ENCODE data around the gene NOS3.

NOS3 gene

GRCh38 chr7:150990416-150991186 is at the start of gene NOS3:
Gene NOS3 (plus strand): TSS chr7:150991017. CDS start chr7:150993804, 2,787 bp downstream.
- DNase-seq (ENCODE audit: low spot score): no peak

GRCh38 chr7:150941351-150942000 is 49.3 kb upstream of the NOS3 start:
- peak; percentile 35 for DNase-seq (ENCODE audit: low spot score)

- DNase-seq (ENCODE audit: low spot score): no peak
Observed at GRCh38 chr7:150942001-150942590, 48.7 kb upstream of the NOS3 start.

DNA sequence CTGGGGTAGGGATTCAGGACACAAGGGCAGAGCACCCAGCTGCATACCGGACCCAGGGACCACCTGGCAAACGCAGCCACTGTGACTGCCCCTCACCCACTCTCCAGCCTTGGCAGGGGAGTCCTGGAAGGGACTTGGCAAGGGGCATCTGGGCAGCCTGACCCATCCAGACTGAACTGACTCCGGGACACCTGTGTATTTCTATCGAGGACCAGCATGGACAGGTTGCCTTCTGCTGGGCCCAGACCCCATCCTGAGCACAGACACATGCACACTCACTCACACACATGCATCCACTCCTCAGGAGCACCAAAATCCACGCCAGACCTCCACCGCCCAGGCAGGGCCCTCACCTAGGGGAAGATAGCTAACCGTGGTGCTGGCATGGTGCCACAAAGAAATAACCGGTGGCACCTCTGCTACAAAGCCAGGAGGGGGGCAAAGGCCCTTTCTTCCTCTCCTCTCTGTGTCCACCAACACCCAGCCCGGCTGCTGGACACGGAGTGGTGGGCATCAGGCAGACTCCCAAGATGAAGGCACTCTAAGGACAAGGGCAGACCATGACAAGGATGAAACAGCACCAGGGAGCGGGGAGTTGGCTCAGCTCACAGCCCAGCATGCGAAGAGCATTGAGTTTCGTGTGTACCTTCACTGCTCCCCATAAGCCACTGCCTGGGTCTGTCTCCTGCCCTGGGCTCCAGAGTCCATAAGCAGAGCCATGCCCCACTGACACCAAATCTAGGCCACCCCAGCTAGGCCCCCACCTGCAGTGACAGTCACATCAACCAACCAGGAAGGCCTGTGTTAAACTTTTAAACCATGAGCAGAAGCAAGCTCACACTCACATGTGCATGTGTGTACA is 48.0 kb upstream of the NOS3 start:
- no peak for DNase-seq (ENCODE audit: low spot score)

GRCh38 chr7:150943453-150943814 is 47.4 kb upstream of the NOS3 start:
- no peak for DNase-seq (ENCODE audit: low spot score)

DNA sequence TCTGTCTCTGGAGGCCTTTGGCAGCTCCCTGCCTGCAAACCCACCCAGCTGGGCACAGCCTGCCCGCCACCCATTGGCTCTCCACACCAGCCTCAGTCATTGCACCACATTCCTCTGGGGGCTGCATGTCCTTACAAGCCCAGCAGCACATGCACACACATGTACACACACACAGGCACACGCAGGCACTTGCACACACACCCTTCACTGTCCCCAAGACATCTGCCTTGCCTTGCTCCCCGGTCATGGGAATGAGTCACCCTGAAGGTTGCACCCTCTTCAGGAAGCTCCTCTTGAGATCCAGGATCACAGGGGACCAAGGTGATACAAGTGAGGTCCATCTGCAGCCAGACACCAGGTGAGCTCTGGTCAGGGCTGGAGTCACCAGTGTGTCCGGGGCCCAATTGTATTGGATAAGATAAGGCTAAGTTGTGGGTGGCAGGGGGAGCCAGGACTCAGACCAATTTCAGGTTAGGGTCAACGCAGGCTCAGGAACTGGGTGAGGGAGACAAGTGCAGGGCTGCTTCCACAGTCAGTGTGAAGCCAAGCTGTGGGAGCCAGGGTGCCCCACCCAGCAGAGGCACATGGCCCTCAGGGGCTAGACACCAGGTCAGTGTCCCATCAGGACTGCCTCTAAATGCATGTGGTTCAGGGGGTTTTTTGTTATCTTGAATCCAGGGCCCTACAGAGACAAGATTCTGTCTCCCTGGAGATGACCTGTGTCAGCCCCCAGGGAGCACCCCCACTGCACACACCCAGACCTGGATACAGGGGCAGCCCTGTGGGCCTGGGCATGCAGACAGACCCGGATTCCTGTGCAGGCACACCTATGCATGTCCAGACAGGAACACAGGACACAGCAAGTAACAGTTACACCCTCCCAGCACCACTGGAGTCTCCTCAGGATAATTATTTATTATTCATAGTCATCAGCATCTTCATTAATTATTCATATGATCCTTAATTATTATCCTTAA is 46.5 kb upstream of the NOS3 start:
- DNase-seq (ENCODE audit: low spot score): no peak

GRCh38 chr7:150945171-150945852 is 45.5 kb upstream of the NOS3 start:
- peak; percentile 42 for DNase-seq (ENCODE audit: low spot score)

- DNase-seq (ENCODE audit: low spot score): no peak
Observed at GRCh38 chr7:150945853-150946420, 44.9 kb upstream of the NOS3 start.

GRCh38 chr7:150946421-150947240 is 44.2 kb upstream of the NOS3 start:
- DNase-seq (ENCODE audit: low spot score): no peak

DNA sequence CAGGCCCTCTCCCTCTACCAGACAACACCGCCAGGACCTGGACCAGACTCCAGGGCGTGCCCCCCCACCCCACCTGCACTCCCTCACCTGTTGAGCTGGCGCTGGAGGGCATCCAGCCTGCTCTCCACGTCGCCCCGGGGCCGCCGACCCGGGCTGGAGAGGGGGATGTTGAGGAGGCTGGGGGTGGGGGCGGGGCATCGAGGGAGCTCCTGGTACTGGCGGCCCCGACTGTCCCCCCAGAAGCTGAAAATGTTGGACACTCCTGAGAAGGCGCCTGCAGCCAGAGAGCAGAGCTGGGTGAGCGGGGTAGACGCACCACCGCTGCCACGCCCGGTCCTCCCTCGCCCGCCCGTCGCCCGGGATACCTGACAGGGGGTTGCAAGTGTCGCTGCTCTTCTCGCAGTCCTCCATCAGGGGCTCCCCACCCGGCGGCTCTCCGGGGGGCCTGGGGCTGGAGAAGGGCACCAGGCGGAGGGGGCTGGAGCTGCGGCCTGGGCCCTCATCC is 43.5 kb upstream of the NOS3 start:
- peak; percentile 44 for DNase-seq (ENCODE audit: low spot score)

DNA sequence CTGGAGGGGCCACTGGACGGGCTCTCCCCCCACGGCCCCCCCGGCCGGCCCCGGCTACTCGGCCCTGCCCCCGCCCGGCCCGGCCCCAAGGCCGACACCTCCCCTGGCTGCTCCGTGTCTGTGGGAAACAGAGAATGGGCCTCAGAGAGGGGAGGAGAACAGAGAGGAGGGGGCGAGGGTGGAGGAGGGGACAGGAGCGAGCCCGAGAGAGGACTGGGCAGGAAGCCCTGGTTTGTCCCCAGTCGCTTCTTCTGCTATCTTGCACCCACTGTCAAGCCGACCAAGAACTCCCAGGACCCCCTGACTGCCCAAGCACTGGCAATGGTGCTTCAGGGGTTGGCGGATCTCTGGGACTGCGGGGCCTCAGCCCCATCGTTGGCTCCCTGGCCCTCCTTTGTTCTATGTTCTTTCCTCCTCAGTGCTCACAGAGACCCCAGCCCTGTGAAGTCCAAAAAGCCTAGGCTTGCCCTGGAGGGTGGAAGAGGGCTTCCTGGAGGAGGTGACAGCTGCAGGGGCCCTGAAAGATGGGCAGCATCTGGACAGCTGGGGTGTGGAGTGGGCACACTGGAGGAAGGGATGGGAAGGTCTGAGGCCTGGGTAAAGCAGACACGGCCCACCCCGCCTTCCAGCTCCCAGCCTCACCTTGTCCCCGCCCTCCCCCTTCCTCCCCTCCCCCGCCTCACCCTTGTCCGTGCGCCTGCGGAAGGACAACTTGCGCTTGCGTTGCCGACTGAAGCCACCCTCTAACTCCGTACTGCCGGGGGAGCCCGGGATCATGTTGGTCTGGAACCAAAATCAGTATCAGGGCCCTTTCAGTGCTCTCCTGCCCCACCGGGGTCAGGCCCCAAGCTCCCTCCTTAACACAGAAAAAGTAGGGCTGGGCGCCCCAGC is 42.8 kb upstream of the NOS3 start:
- DNase-seq (ENCODE audit: low spot score): peak; percentile 49

- DNase-seq (ENCODE audit: low spot score): peak; percentile 39
Observed at GRCh38 chr7:150948791-150949251, 42.0 kb upstream of the NOS3 start.

- peak; percentile 50 for DNase-seq (ENCODE audit: low spot score)
Observed at GRCh38 chr7:150949564-150949963, 41.3 kb upstream of the NOS3 start.

DNA sequence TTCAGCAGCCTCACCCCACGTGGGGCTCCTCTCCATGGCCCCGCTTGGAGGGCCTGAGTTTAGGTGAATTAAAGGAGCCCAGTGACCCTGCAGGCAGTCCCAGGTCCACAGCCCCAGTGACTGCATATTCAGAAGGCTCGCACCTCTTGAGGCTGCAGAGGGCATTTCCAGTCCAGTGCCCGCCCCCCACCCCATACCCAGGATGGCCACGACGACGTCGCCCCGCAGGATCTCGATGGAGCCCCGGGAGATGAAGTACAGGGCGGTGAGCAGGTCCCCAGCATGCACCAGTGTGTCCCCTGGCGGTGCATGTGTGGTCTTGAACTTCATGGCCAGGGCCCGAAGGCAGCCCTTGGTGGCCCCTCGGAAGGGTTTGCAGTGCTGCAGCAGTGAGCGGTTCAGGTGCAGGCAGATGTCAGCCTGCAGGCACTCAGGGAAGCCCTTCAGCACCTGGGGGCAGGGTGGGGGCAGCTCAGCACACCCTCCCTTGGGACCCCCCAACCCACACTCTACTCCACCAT is 40.8 kb upstream of the NOS3 start:
- peak; percentile 46 for DNase-seq (ENCODE audit: low spot score)

DNA sequence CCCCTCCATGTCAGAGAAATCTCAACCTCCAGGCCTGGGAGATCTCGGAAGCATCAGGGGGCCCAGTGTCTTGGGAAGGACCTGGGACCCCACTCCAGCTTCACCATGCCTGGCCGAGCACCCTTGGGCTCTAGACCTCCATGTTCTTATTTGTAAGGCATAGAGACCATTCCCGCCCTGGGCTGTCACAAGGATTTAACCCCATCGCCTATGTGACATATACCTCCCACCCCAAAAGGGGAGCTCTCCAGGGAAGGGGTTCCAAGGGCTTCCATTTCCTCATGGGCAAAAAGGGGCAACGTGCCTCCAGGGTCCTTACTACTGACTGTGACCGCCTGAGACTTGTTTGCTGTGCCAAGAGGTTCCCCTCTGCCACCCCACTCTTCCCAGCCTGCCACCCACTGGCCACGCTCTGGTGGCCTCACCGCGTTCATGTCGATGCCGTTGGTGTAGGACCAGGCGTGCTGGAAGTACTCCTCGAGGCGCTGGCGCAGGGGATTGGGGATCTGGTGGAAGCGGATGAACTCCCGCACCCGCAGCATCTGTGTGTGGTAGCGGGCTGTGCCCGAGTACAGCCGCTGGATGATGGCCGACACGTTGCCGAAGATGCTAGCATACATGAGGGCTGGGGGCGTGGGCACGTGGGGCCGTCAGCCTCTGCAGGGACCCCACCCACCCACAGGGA is 40.2 kb upstream of the NOS3 start:
- DNase-seq (ENCODE audit: low spot score): peak; percentile 41

- DNase-seq (ENCODE audit: low spot score): no peak
Observed at GRCh38 chr7:150951181-150951520, 39.7 kb upstream of the NOS3 start.

- no peak for DNase-seq (ENCODE audit: low spot score)
Observed at GRCh38 chr7:150951521-150951920, 39.3 kb upstream of the NOS3 start.
